ENCODE measurements around the gene CNTN4.

The CNTN4 gene

DNA sequence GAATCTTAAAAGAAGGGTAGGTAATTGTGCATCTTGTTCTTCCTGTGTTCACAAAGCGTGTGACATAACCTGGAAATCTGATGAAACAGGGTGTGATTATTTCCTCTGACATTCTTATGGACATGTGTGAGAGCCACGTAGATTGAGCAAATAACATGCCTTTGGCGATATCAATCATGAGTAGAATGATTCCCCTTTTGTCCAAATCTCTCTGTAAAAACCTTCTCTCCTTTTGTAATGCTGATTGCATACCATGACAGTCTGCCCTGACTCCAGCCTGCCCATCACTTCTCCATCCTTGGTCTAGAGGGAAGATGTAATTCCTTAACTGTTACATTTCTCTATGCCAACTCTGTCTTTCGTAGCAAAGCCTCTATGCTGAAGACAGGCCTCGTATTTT, 896.5 kb downstream of the CNTN4 start:
- no peak for DNase-seq

DNA sequence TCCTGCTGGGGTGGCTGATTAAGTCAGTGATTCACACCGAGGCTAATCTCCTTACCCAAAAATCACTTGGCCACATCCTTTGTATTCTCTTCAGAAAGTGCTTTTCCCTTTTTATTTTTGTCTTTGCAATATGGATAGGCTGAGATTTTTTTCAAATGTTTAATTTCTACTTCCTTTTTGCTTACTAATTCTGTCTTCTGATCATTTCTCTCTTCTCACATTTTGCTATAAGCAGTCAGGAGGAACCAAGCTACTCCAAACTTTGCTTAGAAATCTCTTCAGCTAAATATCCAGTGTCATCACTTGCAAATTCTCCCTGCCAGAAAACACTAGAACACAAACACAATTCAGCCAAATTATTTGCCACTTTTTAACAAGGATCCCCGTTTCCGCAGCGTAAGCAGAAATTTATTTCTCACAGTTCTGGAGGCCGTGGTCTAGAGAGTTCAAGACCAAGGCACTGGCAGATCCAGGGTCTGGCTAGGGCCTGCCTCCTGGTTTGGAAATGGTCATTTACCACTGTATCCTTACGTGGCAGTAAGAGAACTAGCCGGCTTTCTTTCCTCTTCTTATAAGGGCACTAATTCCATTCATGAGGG, 906.6 kb downstream of the CNTN4 start:
- no peak for DNase-seq

DNA sequence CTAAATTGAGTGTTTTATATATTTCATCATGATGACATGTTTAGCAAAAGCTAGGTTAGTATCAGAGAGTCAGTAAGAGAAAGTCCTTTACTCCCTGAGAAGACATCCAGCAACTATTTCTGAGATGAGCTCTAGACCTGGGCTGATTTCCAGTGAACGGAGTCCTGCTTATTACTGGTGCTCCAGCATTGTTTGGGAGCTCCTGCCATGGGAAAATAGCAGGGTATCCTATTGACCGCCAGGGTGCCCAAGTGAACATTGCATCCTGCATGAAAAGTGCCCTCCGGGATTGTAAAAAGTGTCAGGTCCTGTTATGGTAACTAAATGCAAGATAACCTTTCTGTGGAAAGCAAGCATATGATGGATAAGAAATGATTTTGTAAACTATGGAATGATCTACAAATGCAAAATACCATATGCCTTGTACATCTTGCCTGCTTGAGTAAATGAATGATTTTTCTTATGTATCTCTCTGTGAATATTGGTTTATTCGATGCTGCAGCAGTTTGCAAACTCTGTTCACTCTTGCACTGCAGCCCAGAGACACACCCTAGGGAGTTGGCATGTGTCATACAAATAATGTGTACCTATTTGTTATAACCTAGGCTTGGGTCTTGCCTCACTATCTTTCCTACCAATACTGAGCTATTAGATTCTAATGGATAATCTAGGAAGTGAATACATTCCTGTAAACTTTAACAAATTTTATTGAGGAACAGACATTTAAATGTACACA, 914.8 kb downstream of the CNTN4 start:
- no peak for DNase-seq

DNA sequence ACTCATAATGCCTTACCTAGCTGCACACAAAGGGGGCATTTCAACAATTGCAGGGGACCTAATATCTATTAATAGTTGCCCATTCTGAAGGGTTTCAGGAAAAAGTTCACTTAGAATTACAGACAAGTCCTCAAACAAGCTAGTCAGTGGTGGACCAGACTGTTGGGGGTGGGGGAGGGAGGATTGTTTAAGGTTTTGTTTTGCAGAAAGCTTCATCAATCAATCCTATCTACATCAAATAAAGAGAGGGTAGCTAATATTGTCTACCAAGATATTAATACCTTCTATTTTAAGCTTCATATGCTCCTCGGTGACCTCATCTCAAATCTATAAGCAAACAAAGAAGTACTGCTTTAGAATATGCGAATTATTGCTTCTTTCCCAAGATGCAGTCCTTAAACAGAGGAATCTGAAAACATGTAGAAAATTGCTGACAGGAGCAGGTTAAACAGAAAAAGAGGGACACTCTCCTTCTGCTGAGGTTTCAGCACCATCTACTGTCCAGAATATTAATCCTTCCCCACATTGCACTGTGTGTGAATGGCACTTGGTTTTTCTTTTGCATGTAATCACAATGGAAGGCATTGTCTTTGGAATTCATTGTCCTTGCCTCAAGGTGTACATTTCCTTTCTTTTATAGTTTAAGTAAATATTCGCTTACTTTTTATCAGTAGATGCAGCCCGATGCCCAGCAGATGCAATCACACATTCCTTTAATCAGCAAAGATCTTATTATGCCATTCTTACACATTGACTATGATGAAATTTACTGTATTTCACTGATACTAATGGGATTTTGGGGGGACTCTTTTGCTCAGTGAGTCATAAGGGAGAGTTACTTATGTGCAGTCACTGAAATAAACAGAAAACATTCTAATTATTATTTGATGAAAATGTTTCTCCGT, 916.8 kb downstream of the CNTN4 start:
- no peak for DNase-seq

DNA sequence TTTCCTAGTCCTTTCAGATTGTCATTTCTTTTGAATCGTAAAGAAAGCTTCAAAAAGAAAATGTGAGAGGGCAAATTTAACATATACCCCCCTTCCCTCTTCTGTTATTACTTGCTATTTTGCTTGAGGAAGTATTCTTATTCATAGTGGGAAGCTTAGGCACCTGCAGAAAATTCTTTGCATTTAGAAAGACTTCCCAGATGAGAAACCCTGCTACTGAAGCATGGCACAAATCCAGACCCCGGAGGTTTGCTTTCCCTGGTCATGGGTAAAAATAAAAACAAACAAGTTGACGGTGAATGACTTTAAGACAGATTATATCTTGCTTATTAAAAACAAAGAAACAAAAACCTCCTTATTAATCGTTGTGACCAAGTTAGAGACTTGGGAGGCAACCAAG, 917.6 kb downstream of the CNTN4 start:
- DNase-seq, result no peak

DNA sequence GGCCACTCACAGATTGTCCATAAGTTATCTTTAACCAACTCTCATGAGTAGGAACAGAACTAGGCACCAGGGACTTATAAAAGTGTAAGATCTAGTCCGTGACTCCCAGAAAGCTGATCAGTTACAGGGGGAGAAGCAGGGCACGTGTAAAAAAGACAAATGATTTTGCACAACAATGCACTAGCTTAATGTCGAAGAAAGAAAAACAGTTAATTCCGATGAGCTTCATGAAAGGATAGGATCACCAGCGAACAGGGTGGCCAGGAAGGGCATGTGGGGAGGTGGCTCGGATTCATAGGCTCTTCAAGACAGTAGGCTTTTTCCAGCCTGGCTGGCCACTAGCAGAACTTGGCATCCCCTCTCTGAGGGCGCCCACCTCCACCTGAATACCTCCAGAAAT, 921.5 kb downstream of the CNTN4 start:
- DNase-seq, result no peak

DNA sequence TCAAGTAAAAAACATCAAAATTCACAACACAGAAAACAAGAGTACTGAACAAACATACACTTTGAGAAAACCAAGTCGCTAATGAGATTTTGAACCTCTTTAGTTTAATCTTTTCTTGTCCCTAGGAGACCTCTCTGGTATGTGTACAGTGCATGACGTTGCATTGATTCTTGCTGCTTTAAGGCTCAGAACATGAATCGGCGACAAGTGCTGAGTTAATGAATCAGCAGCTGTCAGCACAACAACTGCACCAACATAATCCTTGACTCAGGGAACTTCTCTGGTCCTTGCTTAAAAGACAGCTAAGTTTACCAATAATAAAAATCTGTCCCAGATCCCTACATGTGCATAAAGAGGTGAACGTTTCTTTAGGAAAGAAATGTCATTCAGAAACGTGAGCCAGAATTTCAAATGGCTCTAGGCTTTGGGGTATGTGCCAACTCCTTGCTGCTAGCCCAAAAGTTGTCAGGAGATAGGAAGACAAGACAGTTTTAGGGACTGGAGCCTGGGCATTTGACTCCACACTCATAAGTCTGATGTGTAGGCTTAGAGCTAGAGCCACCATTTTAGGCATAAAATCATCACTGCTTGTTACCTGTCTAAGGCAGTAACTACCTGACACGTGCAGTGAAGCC, 924.6 kb downstream of the CNTN4 start:
- DNase-seq, result no peak

DNA sequence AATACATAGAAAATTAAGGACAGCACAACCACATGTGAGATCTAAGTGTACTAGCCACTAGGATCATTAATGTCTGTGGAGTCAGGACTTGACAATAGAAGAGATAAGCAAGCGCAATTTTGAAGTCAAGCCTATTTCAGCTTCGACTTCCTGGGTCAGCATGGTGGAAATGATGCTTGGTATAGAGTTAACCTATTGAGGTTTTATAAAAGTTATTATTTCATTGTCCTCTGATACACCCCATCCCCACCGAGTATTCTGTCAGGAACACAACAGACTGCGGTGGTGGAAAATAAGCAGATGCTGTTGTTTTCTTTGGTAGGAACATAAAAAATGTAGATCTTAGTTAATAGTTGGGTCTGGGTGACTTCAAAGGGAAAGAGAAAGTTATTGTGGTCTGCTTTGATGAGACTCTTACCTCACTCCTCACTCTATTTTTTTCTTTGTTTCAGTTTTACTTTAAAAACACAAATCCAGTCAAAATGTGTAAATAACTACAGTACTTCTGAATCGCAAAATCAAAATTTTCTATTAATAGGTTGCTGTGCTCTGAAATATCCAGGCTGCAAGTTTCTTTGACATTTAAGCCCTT, 929.4 kb downstream of the CNTN4 start:
- no peak for DNase-seq

DNA sequence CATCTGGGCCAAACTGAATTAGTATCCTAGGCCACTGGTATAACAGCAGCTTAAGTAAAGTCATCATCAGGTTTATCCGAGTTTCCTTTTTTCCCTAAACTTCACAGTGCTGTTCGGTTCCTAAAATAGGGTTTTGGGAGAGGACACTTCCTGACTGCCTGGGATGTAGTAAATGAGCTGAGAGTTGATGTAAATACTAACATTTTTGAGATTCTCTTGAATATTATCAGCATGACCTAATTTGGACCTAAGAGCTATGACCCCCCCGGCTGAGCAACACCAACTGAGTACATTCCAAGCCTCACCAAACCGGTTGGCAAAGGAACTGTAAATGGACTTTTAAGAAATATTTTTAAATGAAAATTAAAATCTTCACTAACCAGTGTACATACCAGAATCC, 932.7 kb downstream of the CNTN4 start:
- DNase-seq, result no peak

DNA sequence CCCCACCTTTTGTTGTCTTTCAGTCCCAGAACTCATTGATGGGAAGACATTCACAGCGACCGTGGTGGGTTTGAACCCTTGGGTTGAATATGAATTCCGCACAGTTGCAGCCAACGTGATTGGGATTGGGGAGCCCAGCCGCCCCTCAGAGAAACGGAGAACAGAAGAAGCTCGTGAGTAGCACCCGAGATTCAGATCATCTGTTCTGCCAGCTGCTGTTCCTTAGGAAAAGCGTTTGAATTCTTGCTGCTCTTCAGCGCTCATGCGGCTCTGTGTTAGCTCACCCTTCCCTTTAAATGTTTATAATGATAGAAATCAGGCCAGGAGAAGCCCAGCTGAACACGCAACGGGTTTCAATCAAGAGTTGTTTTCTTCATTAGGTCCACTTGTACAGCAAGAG, 938.5 kb downstream of the CNTN4 start:
- DNase-seq, result no peak

DNA sequence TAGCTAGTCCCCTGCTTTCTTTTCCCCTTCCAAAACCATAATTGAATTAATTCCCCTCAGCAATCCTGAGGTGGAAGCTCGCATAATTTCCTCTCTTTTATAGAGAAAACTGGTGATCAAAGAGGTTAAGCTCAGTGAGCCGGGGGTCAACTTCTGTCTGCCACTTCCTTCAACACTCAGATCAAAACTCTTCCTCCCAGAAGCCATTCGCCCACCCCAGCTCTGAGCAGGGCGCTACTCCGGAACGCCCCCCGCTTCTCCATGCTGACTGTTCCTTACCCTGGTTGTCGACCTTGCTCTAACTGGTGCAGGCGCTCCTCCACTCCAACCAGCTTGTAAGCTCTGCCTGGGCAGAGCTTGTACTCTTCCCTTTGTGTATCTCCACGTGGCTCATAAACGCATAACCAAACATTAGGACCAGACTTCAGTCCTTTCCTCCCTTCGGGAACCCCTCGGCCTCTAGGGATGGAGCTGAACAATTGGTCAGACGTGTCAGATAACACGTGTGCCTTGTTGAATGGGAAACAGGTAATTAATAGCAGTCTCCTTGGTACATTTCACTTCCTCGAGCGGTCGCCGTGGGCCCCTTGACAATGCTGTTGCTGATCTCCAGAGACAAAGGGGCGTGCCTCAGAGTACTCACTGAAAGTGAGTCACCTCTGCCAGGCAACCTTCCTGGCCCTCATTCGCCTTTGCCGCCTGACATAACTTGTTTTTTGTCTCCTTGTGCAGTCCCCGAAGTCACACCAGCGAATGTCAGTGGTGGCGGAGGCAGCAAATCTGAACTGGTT, 939.7 kb downstream of the CNTN4 start:
- no peak for DNase-seq

DNA sequence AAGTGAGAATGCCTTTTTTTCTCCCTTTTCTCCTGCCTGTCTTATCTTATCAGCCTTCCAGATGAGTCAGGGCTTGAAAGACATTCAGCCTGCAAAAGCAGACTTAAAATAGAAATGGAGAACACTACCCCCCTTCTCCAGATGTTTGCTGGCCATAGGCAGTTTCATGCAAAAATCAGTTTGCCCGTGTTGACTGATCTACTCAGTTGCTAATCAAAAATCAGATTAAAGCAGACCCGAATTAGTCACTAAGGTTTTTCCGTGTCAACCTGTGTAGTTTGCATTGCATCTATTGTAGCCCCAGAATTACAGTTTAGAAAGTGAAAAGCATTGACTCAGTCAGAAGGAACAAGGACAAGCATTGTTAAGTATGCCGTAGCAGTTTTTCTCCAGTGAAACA, 955.3 kb downstream of the CNTN4 start:
- DNase-seq, result no peak

DNA sequence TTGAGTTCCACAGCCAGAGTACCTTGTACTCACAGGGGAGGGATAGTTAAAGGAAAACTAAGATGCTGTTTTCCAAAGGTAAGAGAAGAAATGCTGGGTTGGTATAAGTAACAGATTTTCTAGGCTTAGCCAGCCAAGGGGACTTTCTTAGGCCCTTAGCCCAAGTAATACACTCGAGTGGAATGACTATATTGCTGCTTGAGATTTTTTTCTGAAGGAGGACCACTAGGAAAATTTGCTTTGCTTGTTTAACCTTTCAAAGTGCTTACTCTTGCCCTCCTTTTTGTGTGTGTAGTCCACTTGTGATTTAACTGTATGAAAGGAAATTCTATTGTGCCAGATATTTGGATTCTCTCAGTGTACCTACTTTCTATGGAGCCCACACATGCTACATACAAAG, 961.0 kb downstream of the CNTN4 start:
- DNase-seq, result no peak

DNA sequence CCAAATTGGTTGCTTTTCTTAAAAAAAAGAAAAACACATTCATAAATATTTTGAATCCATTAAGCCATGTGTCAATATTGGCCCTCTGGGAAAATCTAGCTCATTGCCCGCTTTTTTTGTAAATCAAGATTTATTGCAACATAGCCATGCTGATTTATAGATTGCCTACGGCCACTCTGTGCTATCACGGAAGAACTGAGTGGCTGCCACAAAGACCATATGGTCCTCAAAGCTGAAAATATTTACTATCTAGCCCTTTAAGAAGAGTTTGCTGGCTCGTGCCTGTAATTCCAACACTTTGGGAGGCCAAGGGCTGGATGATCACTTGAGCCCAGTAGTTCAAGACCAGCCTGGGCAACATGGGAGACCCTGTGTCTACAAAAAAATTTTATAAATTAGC, 965.6 kb downstream of the CNTN4 start:
- no peak for DNase-seq

DNA sequence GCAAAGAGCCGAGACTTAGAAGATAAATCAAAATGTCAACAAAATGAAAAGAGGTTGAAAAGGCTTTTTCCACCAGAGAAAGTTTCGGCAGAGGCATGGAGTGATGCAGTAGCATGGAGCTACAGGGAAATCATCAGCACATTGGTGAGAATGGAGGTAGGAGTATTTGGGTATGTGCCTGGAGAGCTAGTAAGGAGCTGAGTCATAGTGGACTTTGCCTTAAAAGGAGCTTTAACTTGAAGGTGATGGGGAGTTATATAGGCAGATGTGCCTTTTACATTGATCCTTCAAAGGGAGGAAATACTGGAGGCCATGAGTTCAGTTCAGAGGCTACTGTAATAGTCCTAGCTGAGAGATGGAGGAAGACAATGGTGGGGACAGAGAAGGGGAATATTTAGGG, 967.2 kb downstream of the CNTN4 start:
- no peak for DNase-seq

DNA sequence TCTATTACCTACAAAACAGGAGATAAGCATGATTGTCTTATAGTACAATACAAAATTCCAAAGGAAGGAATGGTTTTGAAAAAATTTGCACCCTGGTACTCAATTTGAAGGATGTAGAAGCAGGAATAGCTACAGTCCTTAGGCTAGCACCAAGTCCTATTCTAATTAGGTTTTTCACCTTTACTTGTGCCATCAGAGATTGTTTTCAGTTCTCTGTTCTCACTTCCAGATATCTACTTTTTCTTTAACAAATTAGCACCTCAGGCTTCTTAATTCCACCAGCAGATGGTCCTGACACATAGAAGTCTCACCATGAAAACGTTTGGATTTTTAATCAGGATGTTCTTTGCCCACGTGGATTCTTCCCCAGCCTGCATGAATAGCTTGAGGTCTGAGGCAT, 967.7 kb downstream of the CNTN4 start:
- DNase-seq, result no peak

DNA sequence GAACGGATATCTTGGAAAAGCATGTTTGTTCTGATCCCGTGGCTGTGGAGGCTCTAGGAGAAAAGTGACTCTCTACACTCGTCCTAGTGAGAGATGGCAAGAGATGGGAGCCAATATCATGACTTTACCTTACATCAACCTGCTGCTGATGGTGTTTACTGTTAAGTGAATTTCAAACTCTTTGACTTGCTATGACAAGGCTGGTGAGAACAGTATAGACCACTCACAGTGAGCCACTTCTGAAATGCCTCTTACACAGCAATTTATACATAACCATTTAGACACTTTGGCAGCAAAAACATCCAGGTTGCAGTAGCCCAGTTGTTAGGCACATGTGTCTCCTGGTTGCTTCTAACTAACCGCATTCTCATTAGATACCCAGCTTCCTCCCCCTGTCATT, 968.2 kb downstream of the CNTN4 start:
- no peak for DNase-seq

DNA sequence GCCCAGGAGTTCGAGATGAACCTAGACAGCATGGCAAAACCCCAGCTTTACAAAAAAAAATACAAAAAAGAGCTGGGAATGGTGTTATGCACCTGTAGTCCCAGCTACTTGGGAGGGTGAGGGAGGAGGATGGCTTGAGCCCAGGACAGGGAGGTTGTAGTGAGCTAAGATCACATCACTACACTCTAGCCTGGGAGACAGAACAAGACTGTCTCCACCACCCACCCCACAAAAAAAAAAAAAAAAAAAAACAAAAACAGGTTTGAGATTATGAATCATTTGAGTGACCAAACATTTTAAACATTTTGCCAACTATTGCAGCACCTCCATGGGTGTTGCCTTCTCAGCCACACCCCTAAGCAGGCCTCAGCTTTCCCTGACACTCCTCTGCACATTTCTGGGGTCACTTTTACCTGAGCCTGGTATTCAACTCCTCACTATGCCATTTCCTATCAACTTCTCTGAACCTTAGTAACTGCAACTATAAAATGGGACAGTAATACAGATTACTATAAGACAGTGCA, 969.8 kb downstream of the CNTN4 start:
- DNase-seq, result no peak

DNA sequence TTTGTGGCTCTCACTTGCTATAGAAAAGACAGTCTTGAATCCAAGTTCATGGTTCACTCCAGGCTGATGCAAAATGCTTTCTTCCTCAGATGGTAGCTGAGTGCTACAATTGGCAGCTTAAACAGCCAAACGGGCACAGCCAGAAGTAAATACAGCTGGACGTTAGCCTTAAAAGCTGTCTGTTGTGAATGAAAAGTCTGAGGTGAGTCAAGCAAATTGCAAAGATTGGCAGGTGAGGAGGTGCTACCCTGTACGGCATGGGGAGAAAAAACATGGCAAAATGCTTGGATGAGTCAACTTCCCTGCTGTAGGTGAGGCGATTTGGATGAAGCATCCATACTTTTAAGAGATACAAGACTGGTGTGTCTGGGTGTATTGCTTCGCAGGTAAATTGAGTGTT, 971.1 kb downstream of the CNTN4 start:
- no peak for DNase-seq

DNA sequence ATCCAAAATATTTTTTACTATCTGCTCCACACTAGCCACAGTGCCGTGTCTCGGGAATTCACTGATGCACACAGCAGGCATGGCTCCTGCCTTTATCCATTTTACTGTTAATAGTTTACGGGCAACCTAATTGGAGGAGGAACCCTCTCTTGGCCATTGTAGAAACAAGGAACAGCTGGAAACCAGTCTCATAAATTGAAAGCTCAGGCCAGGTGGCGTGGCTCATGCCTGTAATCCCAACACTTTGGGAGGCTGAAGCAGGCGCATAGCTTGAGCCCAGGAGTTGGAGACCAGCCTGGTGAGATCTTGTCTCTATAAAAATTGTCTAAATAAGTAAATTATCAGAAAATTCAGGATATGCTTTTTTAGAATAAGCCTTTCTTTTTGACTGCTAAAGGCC, 972.5 kb downstream of the CNTN4 start:
- no peak for DNase-seq

DNA sequence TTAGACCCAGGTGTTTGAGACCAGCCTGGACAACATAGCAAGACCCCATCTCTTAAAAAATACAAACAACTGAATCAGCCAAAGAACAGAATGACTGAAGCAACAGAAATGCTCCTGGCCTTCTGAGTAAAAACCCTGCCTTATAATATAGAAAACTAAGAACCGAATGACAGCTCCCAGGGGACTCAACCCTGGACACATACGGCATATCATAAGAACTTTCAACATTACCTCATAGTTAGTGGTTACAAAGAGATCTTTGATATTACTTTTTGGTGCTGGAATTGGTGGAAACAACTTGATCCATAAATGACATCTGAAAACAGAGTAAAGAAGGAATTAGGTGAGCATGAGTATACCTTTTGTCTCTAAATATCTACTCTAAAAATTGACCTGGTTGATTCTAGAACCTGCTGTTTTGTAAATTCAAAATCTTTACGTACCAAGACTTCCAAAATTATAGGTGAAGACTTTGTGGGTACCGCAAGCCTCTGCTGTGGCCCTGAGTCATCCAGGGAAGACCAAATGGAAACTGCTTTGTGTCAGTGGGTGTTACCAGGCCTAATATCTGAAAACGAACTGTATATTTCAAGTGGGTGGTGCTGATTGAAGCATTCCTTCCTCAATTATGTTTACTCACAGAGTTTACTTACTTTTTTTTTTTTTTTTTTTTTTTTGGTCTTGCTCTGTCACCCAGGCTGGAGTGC, 976.0 kb downstream of the CNTN4 start:
- DNase-seq, result no peak
